Activated CD4-positive, alpha-beta T cell treated with anti-CD3 and anti-CD28 coated beads, Interleukin-2, amount 50 U/mL, for 4 hours (primary cell): ENCODE data around the gene CLN6.
"Not testable (repeated sequence)": the region's sequence is repeated elsewhere in the genome, so short reads cannot be mapped to it uniquely, and the experiment has no call there.

ENCODE experiments used
- DNase-seq, 2 experiments: peaks; one replicate each; pipeline ENCODE4 v3.0.0-alpha.2; 2020

The CLN6 gene

GRCh38 chr15:68186671-68187397 is 42.7 kb downstream of the CLN6 start:
- no peak for DNase-seq

- no peak for DNase-seq
Measured at GRCh38 chr15:68184616-68185480, 44.7 kb downstream of the CLN6 start.

GRCh38 chr15:68183616-68184315 is 45.8 kb downstream of the CLN6 start:
- DNase-seq = no peak

- DNase-seq = no peak
Measured at GRCh38 chr15:68177742-68178141, 51.8 kb downstream of the CLN6 start.

- no peak for DNase-seq
Measured at GRCh38 chr15:68176601-68177000, 52.9 kb downstream of the CLN6 start.

- DNase-seq = no peak
Measured at GRCh38 chr15:68175526-68175925, 54.0 kb downstream of the CLN6 start.

- no peak for DNase-seq
Measured at GRCh38 chr15:68173119-68173518, 56.4 kb downstream of the CLN6 start.

- not testable (repeated sequence) for DNase-seq
Measured at GRCh38 chr15:68172037-68172436, 57.5 kb downstream of the CLN6 start.

- DNase-seq = no peak
Measured at GRCh38 chr15:68166847-68167246, 62.7 kb downstream of the CLN6 start.

GRCh38 chr15:68163191-68163590 is 66.3 kb downstream of the CLN6 start:
- no peak for DNase-seq

GRCh38 chr15:68158046-68158628 is 71.4 kb downstream of the CLN6 start:
- no peak for DNase-seq

- no peak for DNase-seq
Measured at GRCh38 chr15:68157074-68157473, 72.5 kb downstream of the CLN6 start.
